Caco-2 (cell line): Measurements from ENCODE around the gene HTR4. TPM values are rescaled to one million over a fixed set of nuclear protein-coding genes. Genes with fewer than 3 reads are reported as not detected.

Experiments used
- BruUV-seq: library from RNA; stranded (reverse); fragments of 400-500 nt; replicated peaks from 2 replicates; lab custom pipeline; 2021; lab: Mats Ljungman, UMichigan
- CTCF ChIA-PET: fragments of 300-600 bp; sonication (Branson Sonifier 250); formaldehyde crosslinking; loops from one replicate; lab custom pipeline; 2022; ENCODE audit warnings: antibody characterized with exemption; lab: Charles Lee
- POLR2A ChIA-PET: fragments of 300-600 bp; sonication (Branson Sonifier 250); formaldehyde crosslinking; loops from one replicate; lab custom pipeline; 2022; ENCODE audit warnings: antibody characterized with exemption; lab: Charles Lee
- DNase-seq, 2 experiments: peaks; one replicate each; pipeline versions ENCODE4 v3.0.0 to v3.0.0-alpha.2; 2020 to 2022
- H3K27me3 ChIP-seq: replicated peaks from 2 replicates; pipeline ENCODE4 v1.6.0; 2011; ENCODE audit warnings: low read length; ENCODE audit not compliant: control insufficient read depth, insufficient read depth
- H3K36me3 ChIP-seq: 2 replicates; pipeline ENCODE4 v1.5.1; 2011; ENCODE audit warnings: low read length; ENCODE audit not compliant: control insufficient read depth, insufficient read depth
- H3K4me1 ChIP-seq: fragments of 250-450 bp; sonication (Bioruptor Pico); 2 replicates; pipeline ENCODE4 v1.5.1; 2020; ENCODE audit warnings: mild to moderate bottlenecking
- H3K4me3 ChIP-seq: 2 replicates; pipeline ENCODE4 v1.5.1; 2011; ENCODE audit warnings: low read depth, mild to moderate bottlenecking, control low read depth, low read length
- H3K9me3 ChIP-seq: fragments of 250-450 bp; sonication (Bioruptor Pico); 2 replicates; pipeline ENCODE4 v1.5.1; 2020; ENCODE audit warnings: mild to moderate bottlenecking, moderate library complexity
- H3K27ac Mint-ChIP-seq: one replicate; pipeline ENCODE4 v1.8.0; 2022; ENCODE audit warnings: mixed read lengths; ENCODE audit not compliant: unreplicated experiment
- H3K27me3 Mint-ChIP-seq: one replicate; pipeline ENCODE4 v1.8.0; 2022; ENCODE audit warnings: mixed read lengths; ENCODE audit not compliant: insufficient read depth, unreplicated experiment
- H3K36me3 Mint-ChIP-seq: one replicate; pipeline ENCODE4 v1.8.0; 2022; ENCODE audit warnings: mild to moderate bottlenecking, mixed read lengths; ENCODE audit not compliant: insufficient read depth, unreplicated experiment
- H3K4me1 Mint-ChIP-seq: one replicate; pipeline ENCODE4 v1.8.0; 2022; ENCODE audit warnings: low read depth, mixed read lengths; ENCODE audit not compliant: unreplicated experiment
- H3K4me3 Mint-ChIP-seq: one replicate; pipeline ENCODE4 v1.8.0; 2022; ENCODE audit warnings: mild to moderate bottlenecking, moderate library complexity, mixed read lengths; ENCODE audit not compliant: unreplicated experiment
- H3K9me3 Mint-ChIP-seq: one replicate; pipeline ENCODE4 v1.8.0; 2022; ENCODE audit warnings: mixed read lengths; ENCODE audit not compliant: unreplicated experiment
- CTCF ChIP-seq, 2 experiments: fragments of 200-600 bp in 1 of 2; IDR thresholded peaks; 1 replicate in 1 of 2; 2 replicates in 1 of 2; pipeline versions ENCODE4 v1.5.1 to v1.8.0; 2011 to 2022; ENCODE audit warnings: antibody characterized with exemption in 1 of 2, control low read depth in 1 of 2, inconsistent platforms in 1 of 2, low read depth in 1 of 2, low read length in 1 of 2, mild to moderate bottlenecking in 1 of 2, moderate library complexity in 1 of 2; ENCODE audit not compliant: insufficient read depth in 1 of 2, severe bottlenecking in 1 of 2, unreplicated experiment in 1 of 2
- intact Hi-C: fragments of 100-400 bp; cut with micrococcal nuclease; formaldehyde crosslinking; loops from one replicate; pipeline ENCODE4 v1.10.0; 2022; ENCODE audit not compliant: unreplicated experiment
- total RNA-seq: library from RNA; stranded (reverse); gene quantifications from 2 replicates; pipeline ENCODE4 v1.2.3, GENCODE V29; 2022

The HTR4 gene
- total RNA-seq, 1 experiment from 2014 or later = not detected

- Mint-ChIP-seq H3K36me3 (no peaks in the 10 kb centered on the region), H3K27me3 (peaks cover 13% of the 10 kb centered on the region), H3K9me3 (peaks cover 7% of the 10 kb centered on the region), H3K4me3 (no peak overlapping the region), H3K27ac (no peak overlapping the region), H3K4me1 (no peaks in the 10 kb centered on the region)
- intact Hi-C loops = no loop called here
- BruUV-seq = no TSS peak
- Histone ChIP-seq H3K9me3 (0 out of 2 replicates have a peak, but pooled peaks cover 7% of the 10 kb centered on the region), H3K4me3 (no peak overlapping the region), H3K4me1 (no peaks in the 10 kb centered on the region), H3K27me3 (no peaks in the 10 kb centered on the region), H3K36me3 (no peaks in the 10 kb centered on the region)
- no peak for DNase-seq
- POLR2A ChIA-PET = no interaction called here
- no peak for TF ChIP-seq CTCF (IDR thresholded peaks at IDR 0.05; ENCODE audit: insufficient read depth in 1 of 2, low read depth in 1 of 2, low read length in 1 of 2, severe bottlenecking in 1 of 2, unreplicated experiment in 1 of 2)
- CTCF ChIA-PET = interaction anchor here (0.7 kb wide), 1 partner anchor 206 kb away, joined by 3 read pairs; no protein-coding TSS in a partner anchor
Observed at GRCh38 chr5:148524721-148525120, 129.6 kb downstream of the HTR4 start.

GRCh38 chr5:148523139-148523538, 131.2 kb downstream of the HTR4 start:
- no peaks in the 10 kb centered on the region for H3K9me3 Mint-ChIP-seq
- Histone ChIP-seq H3K27me3 (no peaks in the 10 kb centered on the region), H3K36me3 (no peaks in the 10 kb centered on the region), H3K9me3 (no peaks in the 10 kb centered on the region), H3K4me1 (no peaks in the 10 kb centered on the region), H3K4me3 (no peak overlapping the region)
- peak in 1 of 2 experiments; percentile 4 for DNase-seq
- CTCF ChIA-PET = no interaction called here
- peaks cover 16% of the 10 kb centered on the region for H3K27me3 Mint-ChIP-seq
- no peak for TF ChIP-seq CTCF (IDR thresholded peaks at IDR 0.05; ENCODE audit: insufficient read depth in 1 of 2, low read depth in 1 of 2, low read length in 1 of 2, severe bottlenecking in 1 of 2, unreplicated experiment in 1 of 2)
- POLR2A ChIA-PET = no interaction called here
- BruUV-seq = no TSS peak
- no peak overlapping the region for H3K4me3 Mint-ChIP-seq
- H3K4me1 Mint-ChIP-seq = no peaks in the 10 kb centered on the region
- H3K27ac Mint-ChIP-seq = no peak overlapping the region
- no peaks in the 10 kb centered on the region for H3K36me3 Mint-ChIP-seq
- intact Hi-C loops = loop anchor here (1.0 kb wide), 1 partner anchor 164 kb away; no protein-coding TSS in a partner anchor

- H3K4me3 Mint-ChIP-seq = no peak overlapping the region
- no peaks in the 10 kb centered on the region for H3K4me1 Mint-ChIP-seq
- intact Hi-C loops = no loop called here
- no peak for TF ChIP-seq CTCF (IDR thresholded peaks at IDR 0.05; ENCODE audit: insufficient read depth in 1 of 2, low read depth in 1 of 2, low read length in 1 of 2, severe bottlenecking in 1 of 2, unreplicated experiment in 1 of 2)
- H3K36me3 ChIP-seq = no peaks in the 10 kb centered on the region
- H3K36me3 Mint-ChIP-seq = no peaks in the 10 kb centered on the region
- peaks cover 6% of the 10 kb centered on the region; the same call in 1 of the 2 replicates for H3K9me3 ChIP-seq
- no peak overlapping the region for H3K4me3 ChIP-seq
- no TSS peak for BruUV-seq
- H3K27me3 ChIP-seq = no peaks in the 10 kb centered on the region
- ChIA-PET POLR2A (no interaction called here), CTCF (no interaction called here)
- H3K27ac Mint-ChIP-seq = no peak overlapping the region
- DNase-seq = no peak
- H3K27me3 Mint-ChIP-seq = peaks cover 8% of the 10 kb centered on the region
- H3K4me1 ChIP-seq = no peaks in the 10 kb centered on the region
- H3K9me3 Mint-ChIP-seq = peaks cover 9% of the 10 kb centered on the region
Observed at GRCh38 chr5:148515460-148515859, 138.9 kb downstream of the HTR4 start.
